SU-DHL-6 (cell line): Measurements from ENCODE around the gene PPARD.
"Not testable (repeated sequence)": the region's sequence is repeated elsewhere in the genome, so short reads cannot be mapped to it uniquely, and the experiment has no call there.

Experiments used
- H2AFZ ChIP-seq: fragments of 200-600 bp; sonication (generic); 2 replicates; pipeline ENCODE4 v1.6.1; 2014; ENCODE audit warnings: low read depth, mild to moderate bottlenecking, moderate library complexity, mixed read lengths, antibody characterized with exemption, low read length; ENCODE audit not compliant: severe bottlenecking
- H3F3A ChIP-seq: fragments of 200-600 bp; shearing (Covaris generic); 2 replicates; pipeline ENCODE4 v1.6.0; 2016; ENCODE audit warnings: antibody characterized with exemption, mild to moderate bottlenecking; ENCODE audit not compliant: insufficient read depth
- H3K27ac ChIP-seq: fragments of 200-600 bp; sonication (generic); 2 replicates; pipeline ENCODE4 v1.5.1; 2016; ENCODE audit warnings: low read depth, mild to moderate bottlenecking, low read length, moderate library complexity, mixed read lengths
- H3K27me3 ChIP-seq: fragments of 200-600 bp; sonication (generic), shearing (Covaris generic); 2 replicates; pipeline ENCODE4 v1.6.0; 2014; ENCODE audit warnings: mild to moderate bottlenecking, low read length
- H3K36me3 ChIP-seq: fragments of 200-600 bp; sonication (generic); 2 replicates; pipeline ENCODE4 v1.6.1; 2014; ENCODE audit warnings: mild to moderate bottlenecking, low read length, mixed read lengths
- H3K4me2 ChIP-seq: fragments of 300-600, 200-600 bp; shearing (Covaris generic), sonication (generic); 2 replicates; pipeline ENCODE4 v1.6.0; 2014; ENCODE audit warnings: low read length, low read depth, mild to moderate bottlenecking; ENCODE audit not compliant: poor library complexity, severe bottlenecking
- H3K4me3 ChIP-seq: fragments of 200-600 bp; sonication (generic); 2 replicates; pipeline ENCODE4 v1.5.1; 2014; ENCODE audit warnings: antibody characterized with exemption, low read length, mild to moderate bottlenecking, mixed read lengths; ENCODE audit not compliant: insufficient read depth, poor library complexity, severe bottlenecking
- H3K79me2 ChIP-seq: fragments of 200-600 bp; sonication (generic); 2 replicates; pipeline ENCODE4 v1.6.1; 2014; ENCODE audit warnings: mild to moderate bottlenecking, low read length, moderate library complexity; ENCODE audit not compliant: insufficient read depth
- H3K9ac ChIP-seq: fragments of 200-600 bp; sonication (generic); 2 replicates; pipeline ENCODE4 v1.7.0; 2014; ENCODE audit warnings: mild to moderate bottlenecking, low read length
- H3K9me2 ChIP-seq: fragments of 200-600 bp; sonication (generic); replicated peaks from 2 replicates; pipeline ENCODE4 v1.6.1; 2014; ENCODE audit warnings: low read length; ENCODE audit not compliant: insufficient read depth
- H3K9me3 ChIP-seq: fragments of 200-600 bp; sonication (generic); 2 replicates; pipeline ENCODE4 v1.6.1; 2014; ENCODE audit warnings: low read length, mixed read lengths; ENCODE audit not compliant: insufficient read depth
- H4K20me1 ChIP-seq: fragments of 200-600 bp; sonication (generic); 2 replicates; pipeline ENCODE4 v1.6.1; 2014; ENCODE audit warnings: low read depth, mild to moderate bottlenecking, antibody characterized with exemption, low read length, moderate library complexity, mixed read lengths
- EZH2phosphoT487 ChIP-seq: fragments of 200-600 bp; sonication (generic), shearing (Covaris generic); conservative IDR thresholded peaks from 2 replicates; pipeline ENCODE4 v1.6.1; 2018; ENCODE audit warnings: mild to moderate bottlenecking, antibody characterized with exemption, low read length, moderate library complexity, mixed read lengths
- TF ChIP-seq, protein P1 (sequence below): fragments of 200-600 bp; sonication (generic); IDR thresholded peaks from one replicate; pipeline ENCODE4 v1.5.1; 2017; ENCODE audit warnings: antibody characterized with exemption, mild to moderate bottlenecking, low read length, moderate library complexity; ENCODE audit not compliant: insufficient read depth, poor library complexity, severe bottlenecking

Gene PPARD

DNA sequence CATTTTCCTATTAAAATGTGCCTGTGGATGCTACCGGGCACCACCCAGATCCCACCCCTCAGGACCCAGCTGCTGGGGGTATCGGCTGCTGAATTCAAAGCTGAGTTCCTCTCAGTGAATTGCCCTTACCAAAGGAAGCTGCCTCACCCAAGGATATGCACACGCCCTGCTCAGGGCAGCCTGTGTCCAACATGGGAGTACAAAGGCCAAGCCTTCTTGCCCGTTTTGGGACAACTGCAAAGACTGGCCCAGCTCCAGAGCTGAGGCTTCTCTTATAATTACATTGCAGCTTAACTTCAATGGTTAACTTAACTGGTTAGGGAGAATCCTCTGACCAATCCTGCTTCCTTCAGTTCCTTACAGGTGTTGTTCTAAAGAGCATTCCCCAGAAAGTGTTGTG, 89.9 kb downstream of the PPARD start:
- H3K79me2 ChIP-seq: no peaks in the 10 kb centered on the region
- H3K9me2 ChIP-seq: no peaks in the 10 kb centered on the region
- no peak overlapping the region for H3K4me2 ChIP-seq
- H4K20me1 ChIP-seq: no peaks in the 10 kb centered on the region
- no peak overlapping the region for H3K4me3 ChIP-seq
- no peak overlapping the region for H2AFZ ChIP-seq
- no peak overlapping the region for H3K27ac ChIP-seq
- H3K9ac ChIP-seq: no peak overlapping the region
- TF ChIP-seq EZH2phosphoT487: no peak
- H3K36me3 ChIP-seq: no peaks in the 10 kb centered on the region
- no peaks in the 10 kb centered on the region for H3F3A ChIP-seq
- H3K9me3 ChIP-seq: peaks cover 23% of the 10 kb centered on the region; the same call in 1 of the 2 replicates
- no peaks in the 10 kb centered on the region for H3K27me3 ChIP-seq

DNA sequence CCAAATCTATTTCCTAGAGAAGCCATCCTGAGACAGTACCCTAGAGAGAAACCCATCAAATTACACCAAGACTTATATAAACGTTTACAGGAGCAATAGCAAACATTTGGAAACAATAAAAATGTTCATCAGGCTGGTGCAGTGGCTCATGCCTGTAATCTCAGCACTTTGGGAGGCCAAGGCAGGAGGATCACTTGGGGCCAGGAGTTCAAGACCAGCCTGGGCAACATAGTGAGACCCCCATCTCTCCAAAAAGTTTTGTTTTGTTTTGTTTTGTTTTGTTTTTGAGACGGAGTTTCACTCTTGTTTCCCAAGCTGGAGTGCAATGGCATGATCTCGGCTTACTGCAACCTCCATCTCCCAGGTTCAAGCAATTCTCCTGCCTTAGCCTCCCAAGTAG, 90.3 kb downstream of the PPARD start:
- H3K9me2 ChIP-seq, H3K36me3 ChIP-seq, H3K4me3 ChIP-seq, H3K79me2 ChIP-seq, H2AFZ ChIP-seq, H3K4me2 ChIP-seq, H3K27ac ChIP-seq, H3K27me3 ChIP-seq, H3F3A ChIP-seq, H4K20me1 ChIP-seq, H3K9ac ChIP-seq: not testable (repeated sequence)
- H3K9me3 ChIP-seq: peaks cover 23% of the 10 kb centered on the region; the same call in 1 of the 2 replicates

DNA sequence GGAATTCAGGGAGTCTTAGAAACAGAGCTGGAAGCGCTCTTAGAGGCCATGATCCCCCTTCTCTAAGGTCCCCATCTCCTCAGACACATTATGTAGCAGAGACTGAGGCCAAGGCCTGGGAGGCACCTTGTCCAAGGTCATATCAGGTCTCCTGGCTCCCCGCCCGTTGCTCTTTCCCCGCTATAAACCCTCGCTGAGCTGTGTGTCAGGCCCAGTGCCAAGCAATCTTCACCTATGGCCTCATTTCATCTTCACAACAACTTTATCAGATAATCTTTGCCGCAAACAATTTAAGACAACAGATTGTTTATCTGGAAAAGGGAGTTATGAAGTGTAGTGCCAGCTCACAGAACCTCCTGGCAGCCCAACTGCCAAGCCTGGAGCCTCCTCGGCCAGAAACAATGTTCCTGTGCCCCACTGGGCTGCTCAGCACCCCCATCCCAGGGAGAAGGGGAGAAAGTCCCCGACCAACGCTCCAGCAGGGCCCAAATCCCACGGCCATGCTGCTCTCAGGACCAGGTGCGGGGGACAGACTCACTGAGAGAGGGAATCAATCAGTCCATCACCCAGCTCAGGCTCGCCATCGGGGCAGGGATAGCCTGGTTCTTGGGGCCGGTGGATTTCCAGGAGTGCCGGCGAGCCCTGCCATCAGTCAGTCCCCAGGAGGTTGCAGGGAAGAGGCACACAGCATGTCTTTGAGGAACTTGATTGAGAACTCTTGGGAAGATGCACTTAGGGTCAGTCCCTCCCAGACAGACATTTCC, 92.9 kb downstream of the PPARD start:
- H3K9ac ChIP-seq: no peak overlapping the region
- H3F3A ChIP-seq: no peaks in the 10 kb centered on the region
- H4K20me1 ChIP-seq: no peaks in the 10 kb centered on the region
- no peak for TF ChIP-seq EZH2phosphoT487
- TF ChIP-seq, protein P1, sequence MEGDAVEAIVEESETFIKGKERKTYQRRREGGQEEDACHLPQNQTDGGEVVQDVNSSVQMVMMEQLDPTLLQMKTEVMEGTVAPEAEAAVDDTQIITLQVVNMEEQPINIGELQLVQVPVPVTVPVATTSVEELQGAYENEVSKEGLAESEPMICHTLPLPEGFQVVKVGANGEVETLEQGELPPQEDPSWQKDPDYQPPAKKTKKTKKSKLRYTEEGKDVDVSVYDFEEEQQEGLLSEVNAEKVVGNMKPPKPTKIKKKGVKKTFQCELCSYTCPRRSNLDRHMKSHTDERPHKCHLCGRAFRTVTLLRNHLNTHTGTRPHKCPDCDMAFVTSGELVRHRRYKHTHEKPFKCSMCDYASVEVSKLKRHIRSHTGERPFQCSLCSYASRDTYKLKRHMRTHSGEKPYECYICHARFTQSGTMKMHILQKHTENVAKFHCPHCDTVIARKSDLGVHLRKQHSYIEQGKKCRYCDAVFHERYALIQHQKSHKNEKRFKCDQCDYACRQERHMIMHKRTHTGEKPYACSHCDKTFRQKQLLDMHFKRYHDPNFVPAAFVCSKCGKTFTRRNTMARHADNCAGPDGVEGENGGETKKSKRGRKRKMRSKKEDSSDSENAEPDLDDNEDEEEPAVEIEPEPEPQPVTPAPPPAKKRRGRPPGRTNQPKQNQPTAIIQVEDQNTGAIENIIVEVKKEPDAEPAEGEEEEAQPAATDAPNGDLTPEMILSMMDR: no peak
- H3K27ac ChIP-seq: no peak overlapping the region
- no peaks in the 10 kb centered on the region for H3K9me2 ChIP-seq
- H3K27me3 ChIP-seq: no peaks in the 10 kb centered on the region
- H3K4me3 ChIP-seq: no peak overlapping the region
- peaks cover 1% of the 10 kb centered on the region; the same call in 1 of the 2 replicates for H3K9me3 ChIP-seq
- no peak overlapping the region for H3K4me2 ChIP-seq
- H3K36me3 ChIP-seq: no peaks in the 10 kb centered on the region
- no peak overlapping the region for H2AFZ ChIP-seq
- H3K79me2 ChIP-seq: no peaks in the 10 kb centered on the region

DNA sequence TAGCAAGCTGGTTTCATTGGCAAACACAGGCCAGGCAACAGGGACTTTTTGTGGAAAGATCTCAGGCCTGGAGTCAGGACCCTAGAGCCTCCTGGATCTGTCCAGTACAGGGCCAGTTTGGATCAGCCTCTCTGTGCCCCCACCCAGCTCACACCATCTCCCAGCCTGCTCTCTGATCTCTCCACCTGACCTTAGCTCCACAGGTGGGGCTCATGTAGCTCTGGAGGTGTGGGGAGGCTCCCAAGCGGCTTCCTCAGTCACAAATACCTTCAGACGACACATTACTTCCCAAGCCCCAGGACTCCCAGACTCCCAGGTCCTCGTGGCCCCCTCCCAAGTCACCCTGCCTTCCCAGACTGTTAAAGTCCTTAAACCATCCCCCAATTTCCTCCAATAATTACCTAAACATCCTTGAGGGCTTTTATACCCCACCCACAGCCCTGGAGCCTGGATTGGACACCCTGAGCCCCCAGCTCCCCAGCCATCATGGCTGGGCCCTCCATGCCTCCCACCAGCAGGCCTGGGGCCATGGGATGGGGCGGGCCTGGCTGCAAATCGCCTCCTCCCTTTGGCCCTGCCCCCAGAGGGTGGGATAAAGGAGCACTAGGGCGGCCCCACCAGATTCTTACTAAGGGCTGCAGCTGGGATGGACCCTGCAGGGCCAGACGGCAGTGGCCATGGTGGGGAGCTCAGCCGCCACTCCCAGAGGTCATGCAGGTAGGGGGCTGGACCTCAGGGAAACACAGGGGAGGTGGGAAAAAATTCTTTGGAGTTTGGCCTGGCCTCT, 93.9 kb downstream of the PPARD start:
- Histone ChIP-seq H3K9me2 (no peaks in the 10 kb centered on the region), H3K27me3 (no peaks in the 10 kb centered on the region), H3K27ac (no peak overlapping the region), H4K20me1 (no peaks in the 10 kb centered on the region), H3F3A (no peaks in the 10 kb centered on the region), H3K79me2 (no peaks in the 10 kb centered on the region), H3K36me3 (no peaks in the 10 kb centered on the region), H3K4me2 (no peak overlapping the region), H3K4me3 (no peak overlapping the region), H3K9me3 (no peaks in the 10 kb centered on the region), H3K9ac (no peak overlapping the region), H2AFZ (no peak overlapping the region)
- no peak for TF ChIP-seq EZH2phosphoT487
- TF ChIP-seq, protein P1: no peak

DNA sequence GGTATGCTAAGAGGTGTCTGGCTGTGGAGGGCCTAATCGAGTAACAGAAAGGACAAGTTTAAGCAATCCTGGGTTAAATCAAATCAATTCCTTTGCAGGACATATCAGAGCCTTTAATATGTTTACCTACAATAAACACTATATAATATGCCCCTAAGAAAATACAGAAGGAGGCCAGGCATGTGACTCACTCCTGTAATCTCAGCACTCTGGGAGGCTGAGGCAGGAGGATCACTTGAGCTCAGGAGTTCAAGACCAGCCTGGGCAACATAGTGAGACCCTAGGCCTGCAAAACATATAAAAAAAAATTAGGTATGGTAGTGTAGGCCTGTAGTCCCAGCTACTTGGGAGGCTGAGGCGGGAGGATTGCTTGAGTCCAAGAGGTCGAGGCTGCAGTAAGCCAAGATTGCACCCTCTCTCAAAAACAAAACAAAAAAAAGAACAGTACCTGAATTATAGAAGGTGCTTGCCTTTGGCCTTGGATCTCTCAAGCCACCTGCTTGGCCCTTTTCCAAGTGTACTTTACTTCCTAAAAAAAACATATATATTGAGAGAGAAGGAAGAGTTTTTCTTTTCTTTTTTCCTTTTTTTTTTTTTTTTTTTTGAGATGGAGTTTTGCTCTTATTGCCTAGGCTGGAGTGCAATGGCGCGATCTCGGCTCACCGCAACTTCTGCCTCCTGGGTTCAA, 96.2 kb downstream of the PPARD start:
- not testable (repeated sequence) for H3K79me2 ChIP-seq, H3K4me3 ChIP-seq, H3K36me3 ChIP-seq, H3K9me2 ChIP-seq, H3K27ac ChIP-seq, H3K9ac ChIP-seq, H4K20me1 ChIP-seq, H2AFZ ChIP-seq, H3K27me3 ChIP-seq, H3K4me2 ChIP-seq, H3F3A ChIP-seq, H3K9me3 ChIP-seq
